Body of pancreas (tissue), 4 donors: Measurements from ENCODE around the gene STAU1.

Source experiments
- POLR2A ChIP-seq, 3 donors: fragments of 450-650 bp; IDR thresholded peaks; one replicate each; pipeline ENCODE4 v1.6.1; 2016; ENCODE audit warnings: antibody characterized with exemption in 3 of 3, mild to moderate bottlenecking in 2 of 3
- TF ChIP-seq, protein P1 (sequence below), 7 experiments: fragments of 450-650 bp in 4 of 7; fragments of 200-600 bp in 3 of 7; sonication (generic) in 3 of 7; IDR thresholded peaks; one replicate each; pipeline ENCODE4 v1.5.1; 2016 to 2019; ENCODE audit warnings: antibody characterized with exemption in 7 of 7

DNA sequence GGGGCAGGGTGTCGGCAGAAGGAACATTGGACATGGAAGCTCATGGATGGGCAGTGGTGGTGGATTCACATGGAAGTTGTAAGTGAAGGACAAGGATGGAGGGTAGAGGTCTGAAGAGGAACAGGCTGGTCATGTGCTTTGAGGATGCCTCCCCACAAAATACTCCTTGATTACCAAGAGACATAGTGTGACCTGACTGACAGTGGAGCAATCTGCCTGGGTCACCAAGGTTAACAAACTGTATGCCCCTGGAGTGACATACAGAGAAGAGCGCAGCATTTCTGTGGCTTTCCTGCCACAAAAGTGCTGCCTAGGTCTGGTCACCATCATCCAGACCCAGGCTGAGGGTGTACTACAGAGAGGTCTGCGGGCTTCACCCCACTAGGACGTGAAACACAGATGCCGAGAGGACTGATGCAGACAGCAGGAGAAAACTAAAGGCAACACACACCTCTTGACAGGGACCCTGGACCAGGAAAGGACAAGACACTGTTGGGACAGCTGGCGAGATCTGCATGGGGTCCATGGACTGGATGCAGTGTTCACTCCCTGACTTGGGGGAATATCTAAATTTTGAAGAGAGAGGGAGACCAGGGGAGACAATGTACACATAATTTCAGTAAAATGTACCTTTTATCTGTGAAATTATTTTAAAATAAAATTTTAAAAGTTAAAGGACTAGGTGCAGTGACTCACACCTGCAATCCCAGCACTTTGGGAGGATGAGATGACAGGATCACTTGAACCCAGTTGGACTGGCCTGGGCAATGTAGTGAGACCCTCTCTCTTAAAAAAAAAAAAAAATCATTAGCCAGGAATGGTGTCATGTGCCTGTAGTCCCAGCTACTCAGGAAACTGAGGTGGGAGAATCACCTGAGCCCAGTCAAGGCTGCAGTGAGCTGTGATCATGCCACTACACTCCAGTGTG is 77.1 kb downstream of the STAU1 start:
- TF ChIP-seq, protein P1, sequence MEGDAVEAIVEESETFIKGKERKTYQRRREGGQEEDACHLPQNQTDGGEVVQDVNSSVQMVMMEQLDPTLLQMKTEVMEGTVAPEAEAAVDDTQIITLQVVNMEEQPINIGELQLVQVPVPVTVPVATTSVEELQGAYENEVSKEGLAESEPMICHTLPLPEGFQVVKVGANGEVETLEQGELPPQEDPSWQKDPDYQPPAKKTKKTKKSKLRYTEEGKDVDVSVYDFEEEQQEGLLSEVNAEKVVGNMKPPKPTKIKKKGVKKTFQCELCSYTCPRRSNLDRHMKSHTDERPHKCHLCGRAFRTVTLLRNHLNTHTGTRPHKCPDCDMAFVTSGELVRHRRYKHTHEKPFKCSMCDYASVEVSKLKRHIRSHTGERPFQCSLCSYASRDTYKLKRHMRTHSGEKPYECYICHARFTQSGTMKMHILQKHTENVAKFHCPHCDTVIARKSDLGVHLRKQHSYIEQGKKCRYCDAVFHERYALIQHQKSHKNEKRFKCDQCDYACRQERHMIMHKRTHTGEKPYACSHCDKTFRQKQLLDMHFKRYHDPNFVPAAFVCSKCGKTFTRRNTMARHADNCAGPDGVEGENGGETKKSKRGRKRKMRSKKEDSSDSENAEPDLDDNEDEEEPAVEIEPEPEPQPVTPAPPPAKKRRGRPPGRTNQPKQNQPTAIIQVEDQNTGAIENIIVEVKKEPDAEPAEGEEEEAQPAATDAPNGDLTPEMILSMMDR (IDR thresholded peaks at IDR 0.05): no peak
- TF ChIP-seq POLR2A (IDR thresholded peaks at IDR 0.05): no peak
